ENCODE measurements around the gene PHF24. TPM values are rescaled to one million over a fixed set of nuclear protein-coding genes. Genes with fewer than 3 reads are reported as not detected.

PHF24 gene
- total and polyA plus RNA-seq, 2 donors from 2014 or later = 0.09 to 0.98 TPM

DNA sequence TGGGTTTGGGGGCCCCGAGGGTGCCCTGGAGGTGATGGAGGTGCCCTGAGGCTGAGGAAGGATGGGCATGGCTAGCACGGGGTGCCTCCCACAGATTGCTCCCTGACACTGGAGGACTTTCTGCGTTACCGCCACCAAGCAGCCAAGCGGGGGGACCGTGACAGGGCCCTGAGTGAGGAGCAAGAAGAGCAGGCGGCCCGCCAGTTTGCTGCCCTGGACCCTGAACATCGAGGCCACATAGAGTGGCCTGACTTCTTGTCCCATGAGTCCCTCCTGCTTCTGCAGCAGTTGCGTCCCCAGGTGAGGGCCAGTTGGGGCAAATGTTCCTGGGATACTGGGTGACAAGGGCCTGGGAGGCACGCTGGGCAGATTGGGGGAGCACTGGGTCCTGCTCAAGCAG is 18.4 kb downstream of the PHF24 start:
- H3K9ac ChIP-seq (ENCODE audit: low read length in 3 of 3) = no peak overlapping the region
- no peak for FAIRE-seq
- TF ChIP-seq, protein P1, sequence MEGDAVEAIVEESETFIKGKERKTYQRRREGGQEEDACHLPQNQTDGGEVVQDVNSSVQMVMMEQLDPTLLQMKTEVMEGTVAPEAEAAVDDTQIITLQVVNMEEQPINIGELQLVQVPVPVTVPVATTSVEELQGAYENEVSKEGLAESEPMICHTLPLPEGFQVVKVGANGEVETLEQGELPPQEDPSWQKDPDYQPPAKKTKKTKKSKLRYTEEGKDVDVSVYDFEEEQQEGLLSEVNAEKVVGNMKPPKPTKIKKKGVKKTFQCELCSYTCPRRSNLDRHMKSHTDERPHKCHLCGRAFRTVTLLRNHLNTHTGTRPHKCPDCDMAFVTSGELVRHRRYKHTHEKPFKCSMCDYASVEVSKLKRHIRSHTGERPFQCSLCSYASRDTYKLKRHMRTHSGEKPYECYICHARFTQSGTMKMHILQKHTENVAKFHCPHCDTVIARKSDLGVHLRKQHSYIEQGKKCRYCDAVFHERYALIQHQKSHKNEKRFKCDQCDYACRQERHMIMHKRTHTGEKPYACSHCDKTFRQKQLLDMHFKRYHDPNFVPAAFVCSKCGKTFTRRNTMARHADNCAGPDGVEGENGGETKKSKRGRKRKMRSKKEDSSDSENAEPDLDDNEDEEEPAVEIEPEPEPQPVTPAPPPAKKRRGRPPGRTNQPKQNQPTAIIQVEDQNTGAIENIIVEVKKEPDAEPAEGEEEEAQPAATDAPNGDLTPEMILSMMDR (IDR thresholded peaks at IDR 0.05; ENCODE audit: borderline replicate concordance, extremely low read depth, insufficient read depth) = no peak
- no peaks in the 10 kb centered on the region for H3K36me3 ChIP-seq (ENCODE audit: control insufficient read depth in 2 of 3, insufficient read depth in 3 of 3, low read length in 3 of 3)
- intact Hi-C loops (cut with DNase I) = no loop called here
- H3K4me1 ChIP-seq (ENCODE audit: control insufficient read depth in 2 of 3, insufficient read depth in 2 of 3, low read depth in 1 of 3, low read length in 3 of 3) = no peaks in the 10 kb centered on the region
- no peak overlapping the region for H3K4me3 ChIP-seq (ENCODE audit: low read length in 3 of 3)
- no peak overlapping the region for H3K27ac ChIP-seq (ENCODE audit: low read depth in 2 of 2, low read length in 2 of 2)
- no peaks in the 10 kb centered on the region for H3K27me3 ChIP-seq (ENCODE audit: control insufficient read depth, insufficient read depth, low read length)
- DNase-seq = no peak
- H3K9me3 ChIP-seq (ENCODE audit: control insufficient read depth in 2 of 3, insufficient read depth in 1 of 3, low read length in 3 of 3) = no peaks in the 10 kb centered on the region

DNA sequence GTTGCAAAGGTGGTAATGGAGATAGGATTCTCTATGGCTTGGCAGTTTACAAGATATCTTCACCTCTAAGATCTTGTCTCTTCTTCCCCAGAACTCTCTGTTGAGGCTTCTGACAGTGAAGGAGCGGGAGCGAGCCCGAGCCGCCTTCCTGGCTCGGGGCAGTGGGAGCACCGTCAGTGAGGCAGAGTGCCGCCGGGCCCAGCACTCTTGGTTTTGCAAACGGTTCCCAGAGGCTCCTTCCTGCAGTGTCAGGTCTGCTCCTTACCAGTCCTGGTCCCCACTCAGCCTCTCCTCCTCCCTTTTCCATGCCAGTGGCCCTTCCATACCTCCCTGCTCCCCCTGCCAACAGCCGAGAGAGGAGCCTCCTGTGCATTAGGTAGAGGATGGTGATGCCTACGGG is 18.9 kb downstream of the PHF24 start:
- intact Hi-C loops (cut with DNase I) = no loop called here
- Histone ChIP-seq H3K36me3 (ENCODE audit: control insufficient read depth in 2 of 3, insufficient read depth in 3 of 3, low read length in 3 of 3) (no peaks in the 10 kb centered on the region), H3K4me3 (ENCODE audit: low read length in 3 of 3) (no peak overlapping the region), H3K9me3 (ENCODE audit: control insufficient read depth in 2 of 3, insufficient read depth in 1 of 3, low read length in 3 of 3) (no peaks in the 10 kb centered on the region), H3K4me1 (ENCODE audit: control insufficient read depth in 2 of 3, insufficient read depth in 2 of 3, low read depth in 1 of 3, low read length in 3 of 3) (no peaks in the 10 kb centered on the region), H3K27ac (ENCODE audit: low read depth in 2 of 2, low read length in 2 of 2) (no peak overlapping the region), H3K27me3 (ENCODE audit: control insufficient read depth, insufficient read depth, low read length) (no peaks in the 10 kb centered on the region), H3K9ac (ENCODE audit: low read length in 3 of 3) (no peak overlapping the region)
- TF ChIP-seq, protein P1 (IDR thresholded peaks at IDR 0.05; ENCODE audit: borderline replicate concordance, extremely low read depth, insufficient read depth) = no peak
- DNase-seq (no peak), FAIRE-seq (no peak)

DNA sequence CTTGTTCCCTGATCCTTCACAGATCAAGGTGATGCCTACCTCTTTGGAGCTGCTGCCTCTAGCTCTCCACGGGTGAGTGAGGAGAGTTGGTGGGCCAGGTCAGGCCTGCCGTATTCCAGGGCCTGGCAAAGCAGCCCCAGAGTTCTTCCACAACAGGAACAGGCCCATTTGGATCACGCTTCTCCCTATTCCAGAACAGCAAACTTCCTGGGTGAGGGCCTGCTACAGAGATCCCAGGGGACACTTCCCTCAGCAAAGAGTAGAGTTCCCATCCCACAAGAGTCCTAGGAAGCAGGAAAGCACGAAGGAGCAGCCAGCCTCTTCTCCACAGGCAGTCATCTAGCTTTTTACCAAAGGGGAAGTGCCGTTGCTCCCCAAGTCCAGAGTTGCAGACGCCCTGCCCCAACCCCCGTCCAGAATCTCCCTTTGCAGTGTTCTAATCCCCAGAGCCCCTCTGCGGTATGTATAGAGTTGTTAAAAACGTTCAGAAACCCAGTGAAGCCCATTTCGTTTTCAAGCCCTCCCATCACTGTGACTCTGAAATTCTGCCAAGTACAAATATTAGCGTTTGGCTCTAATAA is 22.2 kb downstream of the PHF24 start:
- Histone ChIP-seq H3K4me3 (ENCODE audit: low read length in 3 of 3) (no peak overlapping the region), H3K4me1 (ENCODE audit: control insufficient read depth in 2 of 3, insufficient read depth in 2 of 3, low read depth in 1 of 3, low read length in 3 of 3) (no peaks in the 10 kb centered on the region), H3K9ac (ENCODE audit: low read length in 3 of 3) (no peak overlapping the region), H3K27ac (ENCODE audit: low read depth in 2 of 2, low read length in 2 of 2) (no peak overlapping the region), H3K27me3 (ENCODE audit: control insufficient read depth, insufficient read depth, low read length) (no peaks in the 10 kb centered on the region), H3K36me3 (ENCODE audit: control insufficient read depth in 2 of 3, insufficient read depth in 3 of 3, low read length in 3 of 3) (no peaks in the 10 kb centered on the region), H3K9me3 (ENCODE audit: control insufficient read depth in 2 of 3, insufficient read depth in 1 of 3, low read length in 3 of 3) (no peaks in the 10 kb centered on the region)
- no peak for DNase-seq
- TF ChIP-seq, protein P1 (IDR thresholded peaks at IDR 0.05; ENCODE audit: borderline replicate concordance, extremely low read depth, insufficient read depth) = no peak
- intact Hi-C loops (cut with DNase I) = no loop called here
- FAIRE-seq = no peak

DNA sequence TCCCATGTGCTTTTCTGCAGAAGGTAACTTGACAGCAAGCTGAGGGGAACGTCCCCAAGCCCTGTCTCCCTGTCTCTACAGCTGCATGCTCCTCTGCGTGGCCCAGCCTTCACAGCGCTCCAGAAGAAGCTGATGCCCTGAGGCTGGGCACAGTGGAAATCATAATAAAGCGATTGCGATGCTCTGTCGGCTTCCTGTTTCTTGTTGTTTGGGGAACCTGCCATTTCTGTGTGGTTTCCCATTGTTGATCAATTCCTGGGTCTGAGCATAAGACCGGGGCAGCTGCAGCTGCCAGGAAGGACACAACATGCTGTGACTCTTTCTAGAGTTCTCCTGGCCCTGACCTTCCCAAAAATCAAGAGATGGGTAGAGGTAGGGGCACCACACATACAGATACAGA is 24.3 kb downstream of the PHF24 start:
- H3K27ac ChIP-seq (ENCODE audit: low read depth in 2 of 2, low read length in 2 of 2) = no peak overlapping the region
- TF ChIP-seq, protein P1 (IDR thresholded peaks at IDR 0.05; ENCODE audit: borderline replicate concordance, extremely low read depth, insufficient read depth) = no peak
- H3K36me3 ChIP-seq (ENCODE audit: control insufficient read depth in 2 of 3, insufficient read depth in 3 of 3, low read length in 3 of 3) = no peaks in the 10 kb centered on the region
- FAIRE-seq (no peak), DNase-seq (no peak)
- no peak overlapping the region for H3K4me3 ChIP-seq (ENCODE audit: low read length in 3 of 3)
- H3K9ac ChIP-seq (ENCODE audit: low read length in 3 of 3) = no peak overlapping the region
- intact Hi-C loops (cut with DNase I) = no loop called here
- H3K27me3 ChIP-seq (ENCODE audit: control insufficient read depth, insufficient read depth, low read length) = no peaks in the 10 kb centered on the region
- H3K9me3 ChIP-seq (ENCODE audit: control insufficient read depth in 2 of 3, insufficient read depth in 1 of 3, low read length in 3 of 3) = no peaks in the 10 kb centered on the region
- H3K4me1 ChIP-seq (ENCODE audit: control insufficient read depth in 2 of 3, insufficient read depth in 2 of 3, low read depth in 1 of 3, low read length in 3 of 3) = peaks cover 0 to 4% (median 3%) of the 10 kb centered on the region in 3 donors
